ENCODE results near the gene CTBP2. TPM values are rescaled to one million over a fixed set of nuclear protein-coding genes. Genes with fewer than 3 reads are reported as not detected.

The CTBP2 gene
- total RNA-seq, 2 experiments from 2014 or later = 0.17 TPM; not detected in 1

- Histone ChIP-seq H3K9me3 (ENCODE audit: control insufficient read depth in 1 of 2, insufficient read depth in 1 of 2, low read length in 2 of 2) (peaks cover 0 to 5% of the 10 kb centered on the region in 2 experiments), H3K27ac (ENCODE audit: low read depth in 1 of 2, low read length in 2 of 2) (no peak overlapping the region), H3K4me3 (ENCODE audit: low read length) (no peak overlapping the region), H3K27me3 (ENCODE audit: control insufficient read depth in 1 of 2, insufficient read depth in 2 of 2, low read length in 2 of 2) (peaks cover 0 to 4% of the 10 kb centered on the region in 2 experiments), H3K36me3 (ENCODE audit: insufficient read depth, low read length) (no peaks in the 10 kb centered on the region), H3K4me1 (ENCODE audit: insufficient read depth, low read length) (no peaks in the 10 kb centered on the region)
- ATAC-seq (ENCODE audit: poor library complexity) (no peak), DNase-seq (no peak)
- H3K4me3 Mint-ChIP-seq = no peak overlapping the region
- no peak for TF ChIP-seq CTCF (IDR thresholded peaks at IDR 0.05)
- no peaks in the 10 kb centered on the region for H3K9me3 Mint-ChIP-seq
- intact Hi-C loops (cut with DNase I, micrococcal nuclease) = no loop called here
- H3K27me3 Mint-ChIP-seq = no peaks in the 10 kb centered on the region
- ChIA-PET POLR2A (no interaction called here), CTCF (no interaction called here)
- H3K36me3 Mint-ChIP-seq (ENCODE audit: low read depth) = no peaks in the 10 kb centered on the region
- H3K27ac Mint-ChIP-seq = no peak overlapping the region
- H3K4me1 Mint-ChIP-seq (ENCODE audit: low read depth) = no peaks in the 10 kb centered on the region
Observed at GRCh38 chr10:125089469-125089868, 70.9 kb downstream of the CTBP2 start.

GRCh38 chr10:125087897-125088215 lies 72.5 kb downstream of the CTBP2 start:
- Mint-ChIP-seq H3K4me3 (no peak overlapping the region), H3K4me1 (ENCODE audit: low read depth) (no peaks in the 10 kb centered on the region), H3K27me3 (no peaks in the 10 kb centered on the region), H3K9me3 (no peaks in the 10 kb centered on the region), H3K27ac (no peak overlapping the region), H3K36me3 (ENCODE audit: low read depth) (no peaks in the 10 kb centered on the region)
- no peak for TF ChIP-seq CTCF (IDR thresholded peaks at IDR 0.05)
- POLR2A ChIA-PET = no interaction called here
- Histone ChIP-seq H3K27me3 (ENCODE audit: control insufficient read depth in 1 of 2, insufficient read depth in 2 of 2, low read length in 2 of 2) (peaks cover 0 to 4% of the 10 kb centered on the region in 2 experiments), H3K4me3 (ENCODE audit: low read length) (no peak overlapping the region), H3K36me3 (ENCODE audit: insufficient read depth, low read length) (no peaks in the 10 kb centered on the region), H3K27ac (ENCODE audit: low read depth in 1 of 2, low read length in 2 of 2) (no peak overlapping the region), H3K9me3 (ENCODE audit: control insufficient read depth in 1 of 2, insufficient read depth in 1 of 2, low read length in 2 of 2) (peaks cover 0 to 4% of the 10 kb centered on the region in 2 experiments), H3K4me1 (ENCODE audit: insufficient read depth, low read length) (no peaks in the 10 kb centered on the region)
- ATAC-seq (ENCODE audit: poor library complexity) = no peak
- CTCF ChIA-PET = no interaction called here
- no peak for DNase-seq
- intact Hi-C loops (cut with DNase I, micrococcal nuclease) = no loop called here

GRCh38 chr10:125087191-125087896 lies 73.0 kb downstream of the CTBP2 start:
- H3K36me3 ChIP-seq (ENCODE audit: insufficient read depth, low read length) = no peaks in the 10 kb centered on the region
- H3K27me3 ChIP-seq (ENCODE audit: control insufficient read depth in 1 of 2, insufficient read depth in 2 of 2, low read length in 2 of 2) = peaks cover 0 to 4% of the 10 kb centered on the region in 2 experiments
- H3K4me3 Mint-ChIP-seq = no peak overlapping the region
- CTCF ChIA-PET = interaction anchor here (0.7 kb wide), 1 partner anchor 963 kb away, joined by 3 read pairs; no protein-coding TSS in a partner anchor
- DNase-seq = no peak
- no peak for TF ChIP-seq CTCF (IDR thresholded peaks at IDR 0.05)
- H3K27ac ChIP-seq (ENCODE audit: low read depth in 1 of 2, low read length in 2 of 2) = no peak overlapping the region
- no peak overlapping the region for H3K27ac Mint-ChIP-seq
- H3K4me1 ChIP-seq (ENCODE audit: insufficient read depth, low read length) = no peaks in the 10 kb centered on the region
- no peak overlapping the region for H3K4me3 ChIP-seq (ENCODE audit: low read length)
- no peaks in the 10 kb centered on the region for H3K27me3 Mint-ChIP-seq
- H3K4me1 Mint-ChIP-seq (ENCODE audit: low read depth) = no peaks in the 10 kb centered on the region
- ATAC-seq (ENCODE audit: poor library complexity) = no peak
- H3K9me3 Mint-ChIP-seq = no peaks in the 10 kb centered on the region
- no peaks in the 10 kb centered on the region for H3K36me3 Mint-ChIP-seq (ENCODE audit: low read depth)
- intact Hi-C loops (cut with DNase I, micrococcal nuclease) = no loop called here
- H3K9me3 ChIP-seq (ENCODE audit: control insufficient read depth in 1 of 2, insufficient read depth in 1 of 2, low read length in 2 of 2) = no peaks in the 10 kb centered on the region
- POLR2A ChIA-PET = no interaction called here

All from CD4-positive, alpha-beta T cell (primary cell).